Stimulated activated CD4-positive, alpha-beta T cell treated with anti-CD3 and anti-CD28 coated beads, Interleukin-1b, Interleukin-23, amount 100 ng/mL, for 4 hours (primary cell): ENCODE measurements around the gene PHACTR3.

Experiments
- DNase-seq, 2 donors: peaks; one replicate each; pipeline ENCODE4 v3.0.0-alpha.2; 2020; ENCODE audit warnings: low read depth in 2 of 2

Gene PHACTR3

DNA sequence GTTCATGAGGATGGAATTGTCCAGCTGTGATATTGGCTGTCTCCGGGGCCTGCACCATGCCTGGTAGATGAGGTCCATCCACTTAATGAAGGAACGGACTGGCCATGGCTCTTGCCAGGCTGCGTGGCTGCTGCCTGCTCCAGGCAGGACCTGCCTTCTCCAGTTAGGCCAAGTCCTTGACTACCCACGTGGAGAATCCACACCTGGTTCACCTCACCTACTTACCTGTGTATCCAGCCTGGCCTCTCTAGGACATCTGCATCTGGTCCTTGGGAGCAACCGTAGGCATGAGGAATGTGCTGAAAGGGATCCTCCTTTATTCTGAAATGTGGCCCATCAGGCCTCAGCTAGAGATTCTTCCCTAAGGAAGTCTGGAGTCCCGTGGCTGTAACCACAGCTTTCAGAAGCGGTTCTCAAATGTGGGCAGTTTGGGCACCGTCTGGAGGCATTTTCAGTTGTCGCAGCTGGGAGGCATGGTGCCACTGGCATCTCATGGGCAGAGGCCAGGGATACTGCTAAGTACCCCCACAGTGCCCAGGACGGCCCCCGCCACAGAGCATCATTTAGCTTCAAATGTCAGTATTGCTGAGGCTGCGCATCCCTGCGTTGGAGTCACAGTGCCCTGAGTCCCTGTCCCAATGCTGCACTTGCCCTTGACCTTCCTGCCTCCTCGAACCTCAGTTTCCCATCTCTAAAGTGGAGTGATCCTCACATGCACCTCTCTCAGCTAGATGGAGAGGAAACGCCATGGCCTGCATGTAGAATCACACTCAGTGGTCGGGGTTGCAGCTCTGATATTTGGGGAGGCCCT is 67.5 kb downstream of the PHACTR3 start:
- no peak for DNase-seq

- DNase-seq: no peak
Observed at GRCh38 chr20:59672576-59672975, 68.2 kb downstream of the PHACTR3 start.

DNA sequence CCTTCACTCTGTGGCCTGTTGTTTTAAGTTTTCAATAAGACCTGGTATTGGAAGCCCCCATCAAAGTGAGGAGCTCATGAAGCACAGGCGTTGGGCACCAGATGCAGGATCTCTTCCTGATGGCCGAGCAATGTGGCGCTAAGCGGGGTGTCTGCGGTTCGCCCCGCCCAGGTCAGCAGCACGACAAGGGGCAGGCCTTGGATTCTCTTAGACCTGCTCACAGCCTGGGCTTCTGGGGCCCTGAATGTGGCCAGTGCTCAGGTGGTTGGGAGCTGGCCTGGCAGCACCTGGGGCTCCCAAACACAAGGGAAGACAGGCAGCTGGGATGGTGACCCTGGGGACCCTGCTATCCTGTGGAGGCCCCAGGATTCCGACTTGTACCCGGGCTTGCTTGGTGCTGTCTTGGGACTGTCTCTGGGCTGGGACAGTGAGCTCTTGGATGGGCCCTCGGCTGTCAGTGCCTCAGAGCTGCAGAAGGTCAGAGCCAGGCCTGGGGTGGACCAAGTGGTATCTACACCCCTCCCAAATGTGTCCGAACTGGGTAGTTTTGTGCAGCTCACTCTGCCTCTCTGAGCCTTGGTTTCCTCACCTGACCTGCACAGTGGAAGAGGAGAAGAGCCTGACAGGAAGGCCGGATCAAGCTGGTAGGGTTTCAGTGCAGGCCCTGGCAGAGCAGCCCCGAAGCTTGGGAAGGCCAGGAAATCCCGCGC is 69.1 kb downstream of the PHACTR3 start:
- no peak for DNase-seq

DNA sequence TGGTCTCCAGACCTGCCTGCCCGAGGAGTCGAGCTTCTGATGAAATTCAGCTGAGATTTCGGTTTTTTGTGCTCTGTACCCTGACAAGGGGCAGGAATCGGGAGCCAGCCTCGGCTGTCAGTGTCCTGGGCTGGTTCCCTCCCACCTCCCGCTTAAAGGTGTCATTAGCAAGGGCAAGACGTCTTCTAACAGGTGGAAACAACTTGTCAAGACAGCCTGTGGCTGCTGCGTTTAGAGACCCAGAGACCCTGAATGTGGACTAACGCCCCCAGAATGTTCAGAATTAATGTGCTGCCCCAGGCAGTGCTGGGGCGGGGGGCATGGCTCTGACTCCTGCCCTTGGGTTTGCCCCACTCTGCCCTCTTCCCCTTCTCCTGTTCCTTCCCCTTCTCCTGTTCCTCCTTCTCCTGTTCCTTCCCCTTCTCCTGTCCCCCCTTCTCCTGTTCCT is 69.7 kb downstream of the PHACTR3 start:
- no peak for DNase-seq

- DNase-seq: no peak
Observed at GRCh38 chr20:59676126-59676850, 71.9 kb downstream of the PHACTR3 start.

- DNase-seq: no peak
Observed at GRCh38 chr20:59676851-59677182, 72.5 kb downstream of the PHACTR3 start.

GRCh38 chr20:59677586-59677985 is 73.2 kb downstream of the PHACTR3 start:
- no peak for DNase-seq

DNA sequence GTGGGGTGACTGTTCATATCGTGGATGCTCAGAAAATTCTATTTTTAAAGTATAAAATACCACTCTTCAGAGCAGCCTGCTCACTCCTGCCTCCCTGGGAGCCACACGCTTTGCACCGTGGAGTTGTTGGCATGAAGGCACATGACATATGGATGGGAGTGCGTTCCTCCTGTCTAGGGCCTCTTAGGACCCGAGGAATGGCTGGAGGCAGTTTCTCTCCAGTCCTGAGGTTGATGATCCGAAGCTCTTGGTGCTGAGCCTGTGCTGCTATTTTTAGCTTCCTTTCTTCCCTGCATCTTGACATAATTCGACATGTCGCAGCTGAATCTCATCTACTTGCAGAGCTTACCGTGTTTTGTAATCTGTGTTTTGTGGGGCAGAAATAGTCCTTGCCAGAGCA is 73.9 kb downstream of the PHACTR3 start:
- DNase-seq: no peak

DNA sequence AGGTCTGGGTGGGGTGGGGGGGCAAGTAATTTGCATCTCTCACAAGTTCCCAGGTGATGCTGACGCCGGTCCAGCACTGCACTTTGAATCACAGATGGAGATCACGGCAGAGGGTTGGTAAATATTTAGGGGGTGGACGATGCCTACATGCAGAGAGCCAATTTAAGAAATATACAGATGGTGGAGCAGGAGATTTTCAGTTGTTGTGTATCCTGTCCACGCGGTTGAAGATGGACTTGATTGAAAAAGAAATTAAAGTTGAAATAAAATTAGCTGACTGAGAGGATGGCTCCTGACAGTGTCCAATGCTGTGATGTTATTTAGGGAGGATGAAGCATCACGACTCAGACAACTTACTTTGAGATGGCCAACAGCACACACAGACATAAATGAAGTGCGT is 74.6 kb downstream of the PHACTR3 start:
- no peak for DNase-seq

DNA sequence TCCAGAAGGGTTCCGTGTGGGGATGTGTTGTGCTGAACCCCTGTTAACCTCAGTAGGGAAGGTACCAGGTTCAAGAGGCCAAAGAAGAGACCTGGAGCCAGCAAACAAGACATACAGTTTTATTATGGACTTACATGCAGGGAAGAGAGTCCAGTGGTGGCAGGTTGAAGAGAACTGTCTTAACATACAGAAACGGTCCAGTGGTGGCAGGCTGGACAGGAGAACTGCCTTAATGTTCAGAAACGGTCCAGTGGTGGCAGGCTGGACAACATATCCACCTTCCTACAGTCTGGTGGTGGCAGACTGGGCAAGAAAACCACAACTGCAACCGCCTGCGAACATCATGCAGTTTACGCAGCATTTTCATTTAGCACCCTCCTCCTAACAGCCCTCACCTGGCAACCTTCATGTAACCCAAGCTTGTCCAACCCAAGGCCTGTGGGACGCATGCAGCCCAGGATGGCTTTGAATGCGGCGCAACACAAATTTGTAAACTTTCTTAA is 75.9 kb downstream of the PHACTR3 start:
- no peak for DNase-seq

DNA sequence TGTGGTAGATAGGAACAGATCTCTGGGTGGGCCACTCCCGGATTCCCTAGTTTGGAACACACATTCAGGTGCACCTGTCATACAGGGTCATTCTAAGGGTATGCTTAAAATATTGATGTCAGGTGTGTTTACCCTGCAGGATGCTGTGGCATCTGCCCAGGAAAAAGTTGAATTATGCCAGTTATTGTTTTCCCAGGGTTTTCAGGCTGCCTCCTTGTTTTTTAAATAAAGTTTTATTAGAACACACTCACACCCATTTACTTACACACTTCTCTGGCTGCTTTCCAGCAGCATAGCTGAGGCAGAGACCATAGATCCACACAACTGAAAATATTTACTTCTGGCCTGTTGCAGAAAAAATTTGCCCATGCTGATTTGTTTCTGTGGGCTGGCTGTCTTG is 76.5 kb downstream of the PHACTR3 start:
- no peak for DNase-seq

- no peak for DNase-seq
Observed at GRCh38 chr20:59682603-59683002, 78.3 kb downstream of the PHACTR3 start.

GRCh38 chr20:59683181-59683580 is 78.8 kb downstream of the PHACTR3 start:
- no peak for DNase-seq

DNA sequence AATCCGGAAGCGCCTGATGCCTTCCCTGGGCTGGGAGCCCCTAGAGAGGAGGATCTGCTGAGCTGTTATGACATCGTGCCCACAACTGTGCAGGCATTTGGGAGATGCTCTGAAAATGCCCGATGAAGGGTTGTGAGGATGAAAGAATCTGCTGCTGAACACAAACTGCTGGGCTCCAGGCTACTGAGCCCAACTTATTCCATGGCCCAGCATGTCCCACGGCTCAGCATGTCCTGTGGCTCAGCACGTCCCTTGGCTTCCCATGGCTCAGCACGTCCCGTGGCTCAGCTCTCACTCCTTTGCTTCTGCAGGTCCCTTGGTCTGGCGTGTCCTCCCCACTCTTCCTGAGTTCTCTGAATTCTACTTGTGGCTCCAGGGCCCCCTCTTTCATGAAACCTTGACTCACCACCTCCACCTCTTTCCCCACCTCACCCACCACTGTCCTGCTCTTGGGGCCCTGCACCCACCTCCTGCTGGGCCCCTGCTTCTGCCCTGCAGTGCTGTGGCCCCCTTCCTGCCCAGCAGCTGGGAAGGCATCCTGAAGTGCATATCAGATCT is 80.4 kb downstream of the PHACTR3 start:
- no peak for DNase-seq

DNA sequence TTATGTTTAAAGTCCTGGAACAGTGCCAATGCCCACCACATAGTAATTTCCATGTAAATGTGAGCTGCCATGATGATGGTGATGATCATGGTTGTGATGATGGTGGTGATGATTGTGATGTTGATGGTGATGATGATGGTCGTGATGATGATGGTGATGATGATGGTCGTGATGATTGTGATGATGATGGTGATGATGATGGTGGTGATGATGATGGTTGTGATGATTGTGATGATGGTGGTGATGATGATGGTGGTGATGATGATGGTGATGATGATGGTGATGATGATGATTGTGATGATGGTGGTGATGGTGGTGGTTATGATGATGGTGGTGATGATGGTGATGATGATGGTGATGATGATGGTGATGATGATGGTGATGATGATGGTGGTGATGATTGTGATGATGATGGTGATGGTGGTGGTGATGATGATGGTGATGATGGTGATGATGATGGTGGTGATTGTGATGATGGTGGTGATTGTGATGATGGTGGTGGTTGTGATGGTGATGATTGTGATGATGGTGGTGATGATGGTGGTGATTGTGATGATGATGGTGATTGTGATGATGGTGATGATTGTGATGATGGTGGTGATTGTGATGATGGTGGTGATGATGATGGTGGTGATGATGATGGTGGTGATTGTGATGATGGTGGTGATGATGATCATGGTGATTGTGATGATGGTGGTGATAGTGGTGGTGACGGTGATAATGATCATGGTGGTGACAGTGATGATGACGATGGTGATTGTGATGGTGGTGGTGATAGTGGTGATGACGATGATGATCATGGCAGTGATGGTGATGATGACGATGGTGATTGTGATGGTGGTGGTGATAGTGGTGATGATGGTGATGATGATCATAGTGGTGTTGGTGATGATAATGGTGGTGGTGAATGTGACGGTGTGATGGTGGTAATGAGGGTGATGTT is 82.3 kb downstream of the PHACTR3 start:
- DNase-seq: no peak

GRCh38 chr20:59688356-59688755 is 84.0 kb downstream of the PHACTR3 start:
- DNase-seq: no peak

GRCh38 chr20:59688999-59689398 is 84.7 kb downstream of the PHACTR3 start:
- DNase-seq: no peak

GRCh38 chr20:59690101-59690500 is 85.8 kb downstream of the PHACTR3 start:
- DNase-seq: no peak

DNA sequence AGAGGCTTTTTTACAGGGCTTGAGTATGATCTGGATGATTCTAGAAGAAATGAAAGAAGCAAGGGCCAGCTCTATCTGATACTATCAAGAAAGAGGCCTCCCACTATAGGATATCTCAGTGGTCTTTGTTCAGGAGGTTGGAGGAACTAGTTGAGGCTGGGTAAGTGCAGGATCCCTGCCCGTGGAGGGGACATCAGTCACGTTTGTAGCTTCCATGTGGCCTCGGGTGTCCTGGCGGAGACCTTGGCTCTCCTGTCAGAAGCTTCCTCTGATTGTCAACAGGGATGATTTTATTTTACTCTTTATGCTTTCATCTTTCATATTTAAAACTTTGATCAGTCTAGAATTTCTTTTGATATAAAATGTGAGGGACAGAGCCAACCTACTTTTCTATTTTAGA is 86.6 kb downstream of the PHACTR3 start:
- no peak for DNase-seq

- DNase-seq: no peak
Observed at GRCh38 chr20:59692139-59692538, 87.8 kb downstream of the PHACTR3 start.

DNA sequence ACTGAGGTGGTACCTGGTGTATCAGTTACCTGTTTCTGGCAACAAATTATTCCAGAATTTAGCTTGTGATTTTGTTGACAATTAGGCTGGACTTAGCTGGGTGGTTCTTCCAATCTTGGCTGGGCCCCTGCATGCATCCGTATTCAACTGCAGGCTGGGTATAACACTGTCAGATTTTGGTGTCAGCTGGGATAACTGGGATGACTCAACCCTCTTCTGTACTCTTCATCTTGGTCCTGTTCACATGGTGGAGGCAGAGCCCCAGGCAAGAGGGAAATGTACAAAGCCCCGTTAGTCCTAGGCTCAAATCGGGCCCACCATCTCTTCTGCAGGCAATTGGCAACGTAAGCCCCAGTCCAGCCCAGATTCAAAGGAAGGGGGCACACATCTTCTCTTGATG is 89.2 kb downstream of the PHACTR3 start:
- no peak for DNase-seq
